ENCODE data around the gene PIKFYVE.
A peak's percentile ranks its signal among the peaks of the same experiment; 100 is the strongest.
"Not testable (repeated sequence)": the region's sequence is repeated elsewhere in the genome, so short reads cannot be mapped to it uniquely, and the experiment has no call there.

The PIKFYVE gene

GRCh38 chr2:208255557-208256106 lies 10.4 kb upstream of the PIKFYVE start:
- Histone ChIP-seq H3K9ac (ENCODE audit: low read length) (peak overlapping the region; percentile 25), H3K9me3 (ENCODE audit: low read length) (no peaks in the 10 kb centered on the region), H3K4me1 (ENCODE audit: insufficient read depth, low read length) (peaks cover 21% of the 10 kb centered on the region), H3K27me3 (ENCODE audit: control insufficient read depth in 1 of 2, insufficient read depth in 2 of 2, low read length in 2 of 2) (no peaks in the 10 kb centered on the region), H3K36me3 (ENCODE audit: insufficient read depth, low read length) (peaks cover 6% of the 10 kb centered on the region), H3K4me3 (ENCODE audit: low read depth in 1 of 2, low read length in 2 of 2) (peak overlapping the region; percentile 98 to 99), H3K27ac (ENCODE audit: low read depth, low read length) (peak overlapping the region; percentile 91)

- Histone ChIP-seq H3K4me1 (ENCODE audit: insufficient read depth, low read length) (peaks cover 21% of the 10 kb centered on the region), H3K36me3 (ENCODE audit: insufficient read depth, low read length) (peaks cover under 1% of the 10 kb centered on the region), H3K9me3 (ENCODE audit: low read length) (no peaks in the 10 kb centered on the region), H3K9ac (ENCODE audit: low read length) (no peak overlapping the region), H3K27ac (ENCODE audit: low read depth, low read length) (no peak overlapping the region), H3K27me3 (ENCODE audit: control insufficient read depth in 1 of 2, insufficient read depth in 2 of 2, low read length in 2 of 2) (no peaks in the 10 kb centered on the region), H3K4me3 (ENCODE audit: low read depth in 1 of 2, low read length in 2 of 2) (no peak overlapping the region)
Measured at GRCh38 chr2:208256192-208256782, 9.8 kb upstream of the PIKFYVE start.

GRCh38 chr2:208256849-208257813 lies 8.9 kb upstream of the PIKFYVE start:
- H3K9ac ChIP-seq (ENCODE audit: low read length); H3K9me3 ChIP-seq (ENCODE audit: low read length); H3K4me3 ChIP-seq (ENCODE audit: low read depth in 1 of 2, low read length in 2 of 2); H3K27me3 ChIP-seq (ENCODE audit: control insufficient read depth in 1 of 2, insufficient read depth in 2 of 2, low read length in 2 of 2); H3K36me3 ChIP-seq (ENCODE audit: insufficient read depth, low read length): not testable (repeated sequence)
- Histone ChIP-seq H3K4me1 (ENCODE audit: insufficient read depth, low read length) (peaks cover 19% of the 10 kb centered on the region), H3K27ac (ENCODE audit: low read depth, low read length) (peak overlapping the region; percentile 12)

GRCh38 chr2:208265371-208265800 lies 669 bp upstream of the PIKFYVE start:
- peaks cover 9% of the 10 kb centered on the region for H3K4me1 ChIP-seq (ENCODE audit: insufficient read depth, low read length)
- peak overlapping the region; percentile 52 for H3K9ac ChIP-seq (ENCODE audit: low read length)
- peak overlapping the region; percentile 69 for H3K27ac ChIP-seq (ENCODE audit: low read depth, low read length)
- H3K4me3 ChIP-seq (ENCODE audit: low read depth in 1 of 2, low read length in 2 of 2) = peak overlapping the region; percentile 83 to 89
- no peaks in the 10 kb centered on the region for H3K27me3 ChIP-seq (ENCODE audit: control insufficient read depth in 1 of 2, insufficient read depth in 2 of 2, low read length in 2 of 2)
- no peaks in the 10 kb centered on the region for H3K36me3 ChIP-seq (ENCODE audit: insufficient read depth, low read length)
- no peaks in the 10 kb centered on the region for H3K9me3 ChIP-seq (ENCODE audit: low read length)

- Histone ChIP-seq H3K27me3 (ENCODE audit: control insufficient read depth in 1 of 2, insufficient read depth in 2 of 2, low read length in 2 of 2) (no peaks in the 10 kb centered on the region), H3K27ac (ENCODE audit: low read depth, low read length) (peak overlapping the region; percentile 69), H3K4me3 (ENCODE audit: low read depth in 1 of 2, low read length in 2 of 2) (peak overlapping the region; percentile 83 to 89), H3K4me1 (ENCODE audit: insufficient read depth, low read length) (peaks cover 9% of the 10 kb centered on the region), H3K9ac (ENCODE audit: low read length) (peak overlapping the region; percentile 94), H3K9me3 (ENCODE audit: low read length) (no peaks in the 10 kb centered on the region), H3K36me3 (ENCODE audit: insufficient read depth, low read length) (peaks cover 3% of the 10 kb centered on the region)
Measured at GRCh38 chr2:208266553-208266893, 468 bp downstream of the PIKFYVE start.

GRCh38 chr2:208266936-208267335 lies 881 bp downstream of the PIKFYVE start:
- Histone ChIP-seq H3K27ac (ENCODE audit: low read depth, low read length) (peak overlapping the region; percentile 69), H3K9me3 (ENCODE audit: low read length) (no peaks in the 10 kb centered on the region), H3K36me3 (ENCODE audit: insufficient read depth, low read length) (peaks cover 6% of the 10 kb centered on the region), H3K27me3 (ENCODE audit: control insufficient read depth in 1 of 2, insufficient read depth in 2 of 2, low read length in 2 of 2) (no peaks in the 10 kb centered on the region), H3K9ac (ENCODE audit: low read length) (peak overlapping the region; percentile 94), H3K4me1 (ENCODE audit: insufficient read depth, low read length) (peaks cover 9% of the 10 kb centered on the region), H3K4me3 (ENCODE audit: low read depth in 1 of 2, low read length in 2 of 2) (peak overlapping the region; percentile 83 to 89)

- not testable (repeated sequence) for H3K27ac ChIP-seq (ENCODE audit: low read depth, low read length); H3K9me3 ChIP-seq (ENCODE audit: low read length); H3K36me3 ChIP-seq (ENCODE audit: insufficient read depth, low read length); H3K4me1 ChIP-seq (ENCODE audit: insufficient read depth, low read length); H3K27me3 ChIP-seq (ENCODE audit: control insufficient read depth in 1 of 2, insufficient read depth in 2 of 2, low read length in 2 of 2); H3K9ac ChIP-seq (ENCODE audit: low read length)
- H3K4me3 ChIP-seq (ENCODE audit: low read depth in 1 of 2, low read length in 2 of 2) = peak overlapping the region; percentile 30 to 89
Measured at GRCh38 chr2:208267526-208267925, 1.5 kb downstream of the PIKFYVE start.

GRCh38 chr2:208268156-208268952 lies 2.3 kb downstream of the PIKFYVE start:
- H3K9me3 ChIP-seq (ENCODE audit: low read length) = no peaks in the 10 kb centered on the region
- H3K36me3 ChIP-seq (ENCODE audit: insufficient read depth, low read length) = peaks cover 6% of the 10 kb centered on the region
- no peak overlapping the region for H3K27ac ChIP-seq (ENCODE audit: low read depth, low read length)
- H3K27me3 ChIP-seq (ENCODE audit: control insufficient read depth in 1 of 2, insufficient read depth in 2 of 2, low read length in 2 of 2) = no peaks in the 10 kb centered on the region
- H3K4me3 ChIP-seq (ENCODE audit: low read depth in 1 of 2, low read length in 2 of 2) = no peak overlapping the region
- H3K9ac ChIP-seq (ENCODE audit: low read length) = no peak overlapping the region
- peaks cover 9% of the 10 kb centered on the region for H3K4me1 ChIP-seq (ENCODE audit: insufficient read depth, low read length)

GRCh38 chr2:208269091-208269490 lies 3.0 kb downstream of the PIKFYVE start:
- Histone ChIP-seq H3K27ac (ENCODE audit: low read depth, low read length) (no peak overlapping the region), H3K4me1 (ENCODE audit: insufficient read depth, low read length) (peaks cover 9% of the 10 kb centered on the region), H3K9me3 (ENCODE audit: low read length) (no peaks in the 10 kb centered on the region), H3K27me3 (ENCODE audit: control insufficient read depth in 1 of 2, insufficient read depth in 2 of 2, low read length in 2 of 2) (no peaks in the 10 kb centered on the region), H3K4me3 (ENCODE audit: low read depth in 1 of 2, low read length in 2 of 2) (no peak overlapping the region), H3K9ac (ENCODE audit: low read length) (no peak overlapping the region), H3K36me3 (ENCODE audit: insufficient read depth, low read length) (peaks cover 13% of the 10 kb centered on the region)

- Histone ChIP-seq H3K27ac (ENCODE audit: low read depth, low read length) (no peak overlapping the region), H3K27me3 (ENCODE audit: control insufficient read depth in 1 of 2, insufficient read depth in 2 of 2, low read length in 2 of 2) (no peaks in the 10 kb centered on the region), H3K9me3 (ENCODE audit: low read length) (no peaks in the 10 kb centered on the region), H3K9ac (ENCODE audit: low read length) (no peak overlapping the region), H3K4me1 (ENCODE audit: insufficient read depth, low read length) (no peaks in the 10 kb centered on the region), H3K36me3 (ENCODE audit: insufficient read depth, low read length) (peaks cover 66% of the 10 kb centered on the region), H3K4me3 (ENCODE audit: low read depth in 1 of 2, low read length in 2 of 2) (no peak overlapping the region)
Measured at GRCh38 chr2:208274748-208275147, 8.7 kb downstream of the PIKFYVE start.

GRCh38 chr2:208278549-208278948 lies 12.5 kb downstream of the PIKFYVE start:
- H3K9ac ChIP-seq (ENCODE audit: low read length) = no peak overlapping the region
- peaks cover 81% of the 10 kb centered on the region for H3K36me3 ChIP-seq (ENCODE audit: insufficient read depth, low read length)
- H3K4me3 ChIP-seq (ENCODE audit: low read depth in 1 of 2, low read length in 2 of 2) = no peak overlapping the region
- H3K27ac ChIP-seq (ENCODE audit: low read depth, low read length) = no peak overlapping the region
- H3K9me3 ChIP-seq (ENCODE audit: low read length) = no peaks in the 10 kb centered on the region
- no peaks in the 10 kb centered on the region for H3K4me1 ChIP-seq (ENCODE audit: insufficient read depth, low read length)
- no peaks in the 10 kb centered on the region for H3K27me3 ChIP-seq (ENCODE audit: control insufficient read depth in 1 of 2, insufficient read depth in 2 of 2, low read length in 2 of 2)
